Activated CD4-positive, alpha-beta T cell treated with anti-CD3 and anti-CD28 coated beads for 36 hours (primary cell): ENCODE data around the gene NFIA. TPM values are rescaled to one million over a fixed set of nuclear protein-coding genes. Genes with fewer than 3 reads are reported as not detected.

Experiments used
- ATAC-seq: fragments of 200-7000 bp; cut with Tn5 transposase; one replicate; pipeline ENCODE4 v1.10.0; 2021; ENCODE audit warnings: mild to moderate bottlenecking, moderate library complexity
- CTCF ChIA-PET: fragments of 350-600 bp; sonication (Branson Sonifier 250); formaldehyde crosslinking; loops from one replicate; lab custom pipeline; 2021; ENCODE audit warnings: antibody characterized with exemption; lab: Charles Lee
- POLR2A ChIA-PET: fragments of 350-600 bp; sonication (Branson Sonifier 250); formaldehyde crosslinking; loops from one replicate; lab custom pipeline; 2021; ENCODE audit warnings: antibody characterized with exemption, inconsistent platforms; lab: Charles Lee
- DNase-seq: peaks from one replicate; pipeline ENCODE4 v3.0.0-alpha.2; 2020
- H3K27ac Mint-ChIP-seq: one replicate; pipeline ENCODE4 v1.8.0; 2021; ENCODE audit warnings: mixed read lengths
- H3K27me3 Mint-ChIP-seq: one replicate; pipeline ENCODE4 v1.8.0; 2021; ENCODE audit warnings: mixed read lengths
- H3K36me3 Mint-ChIP-seq: one replicate; pipeline ENCODE4 v1.8.0; 2021; ENCODE audit warnings: low read depth, mixed read lengths
- H3K4me1 Mint-ChIP-seq: one replicate; pipeline ENCODE4 v1.8.0; 2021; ENCODE audit warnings: mixed read lengths
- H3K4me3 Mint-ChIP-seq: one replicate; pipeline ENCODE4 v1.8.0; 2021; ENCODE audit warnings: mild to moderate bottlenecking, moderate library complexity, mixed read lengths
- H3K9me3 Mint-ChIP-seq: one replicate; pipeline ENCODE4 v1.8.0; 2021; ENCODE audit warnings: low read depth, mixed read lengths
- intact Hi-C, 2 experiments: fragments of 100-400 bp; cut with DNase I in 1 of 2; cut with micrococcal nuclease in 1 of 2; formaldehyde crosslinking; loops; one replicate each; pipeline versions ENCODE4 v1.14.2 to v1.15.1; 2022 to 2024; cut with DNase I, micrococcal nuclease
- total RNA-seq, 2 experiments: library from RNA; stranded (reverse); gene quantifications; one replicate each; pipeline ENCODE4 v1.2.3, GENCODE V29; 2021

The NFIA gene
- total RNA-seq, 2 experiments from 2014 or later, result 3.0 to 3.2 TPM

GRCh38 chr1:61255358-61255703 lies 173.0 kb downstream of the NFIA start:
- H3K27ac Mint-ChIP-seq, result no peak overlapping the region

DNA sequence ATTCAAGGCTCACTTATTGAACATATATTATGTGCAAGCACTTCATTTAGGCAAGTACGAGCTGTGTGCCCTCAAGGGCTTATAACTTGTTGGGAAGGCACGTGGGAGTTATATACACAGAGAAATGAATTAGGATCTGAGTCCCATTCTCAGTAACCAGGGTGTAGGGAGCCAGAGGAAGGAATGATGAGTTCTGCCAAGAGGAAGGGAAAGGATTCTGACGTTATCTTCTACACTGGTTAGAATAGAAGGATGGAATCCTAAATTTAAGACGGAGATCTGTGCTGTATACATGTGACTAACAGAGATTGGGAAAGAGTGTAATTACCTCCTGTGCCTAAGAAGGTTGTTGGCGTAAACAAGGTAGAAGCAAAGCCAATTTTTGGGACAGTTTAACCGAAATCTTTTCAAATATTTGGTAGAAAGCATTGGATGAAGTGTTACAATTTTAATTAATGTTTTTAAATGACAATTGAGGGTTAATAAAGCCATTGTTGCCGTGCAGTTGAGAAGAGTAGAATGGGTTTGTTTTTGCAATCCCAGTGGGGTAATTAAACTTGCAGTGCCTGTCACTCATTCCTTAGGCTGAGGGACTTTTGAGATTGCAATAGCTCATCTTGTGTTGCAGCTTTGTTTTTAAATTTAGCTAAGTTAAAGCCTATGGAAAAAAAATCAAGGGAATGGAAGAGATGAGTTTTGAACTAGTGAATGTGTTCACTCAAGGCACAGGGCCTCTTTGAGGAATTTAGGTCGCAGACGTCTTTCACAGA lies 177.2 kb downstream of the NFIA start:
- ATAC-seq (no peak), DNase-seq (no peak)
- intact Hi-C loops, result no loop called here
- Mint-ChIP-seq H3K9me3 (no peaks in the 10 kb centered on the region), H3K27ac (no peak overlapping the region), H3K27me3 (no peaks in the 10 kb centered on the region), H3K36me3 (no peaks in the 10 kb centered on the region), H3K4me1 (peaks cover 10% of the 10 kb centered on the region), H3K4me3 (no peak overlapping the region)
- POLR2A ChIA-PET, result no interaction called here
- CTCF ChIA-PET, result no interaction called here

More at GRCh38 chr1:61255358-61255703, 173.0 kb downstream of the NFIA start:
- intact Hi-C loops, result no loop called here
- Mint-ChIP-seq H3K9me3 (no peaks in the 10 kb centered on the region), H3K36me3 (no peaks in the 10 kb centered on the region), H3K4me1 (peaks cover 12% of the 10 kb centered on the region), H3K27me3 (no peaks in the 10 kb centered on the region), H3K4me3 (no peak overlapping the region)
- POLR2A ChIA-PET, result no interaction called here
- ATAC-seq (no peak), DNase-seq (no peak)
- CTCF ChIA-PET, result interaction anchor here (2.4 kb wide), 1 partner anchor 9 kb away, joined by 9 read pairs; no protein-coding TSS in a partner anchor

GRCh38 chr1:61260171-61260570 lies 177.8 kb downstream of the NFIA start:
- Mint-ChIP-seq H3K4me3 (no peak overlapping the region), H3K36me3 (no peaks in the 10 kb centered on the region), H3K9me3 (no peaks in the 10 kb centered on the region), H3K4me1 (peaks cover 5% of the 10 kb centered on the region), H3K27ac (no peak overlapping the region), H3K27me3 (no peaks in the 10 kb centered on the region)
- ATAC-seq (no peak), DNase-seq (no peak)
- intact Hi-C loops, result no loop called here
- CTCF ChIA-PET, result no interaction called here
- POLR2A ChIA-PET, result no interaction called here

- no peaks in the 10 kb centered on the region for H3K9me3 Mint-ChIP-seq
- ChIA-PET POLR2A (interaction anchor here (0.5 kb wide), 1 partner anchor 51 kb away, joined by 3 read pairs; no protein-coding TSS in a partner anchor), CTCF (no interaction called here)
- H3K27ac Mint-ChIP-seq, result no peak overlapping the region
- no peaks in the 10 kb centered on the region for H3K36me3 Mint-ChIP-seq
- peaks cover 2% of the 10 kb centered on the region for H3K4me1 Mint-ChIP-seq
- intact Hi-C loops, result no loop called here
- H3K4me3 Mint-ChIP-seq, result no peak overlapping the region
- no peak for ATAC-seq
- H3K27me3 Mint-ChIP-seq, result no peaks in the 10 kb centered on the region
- DNase-seq, result no peak
Measured at GRCh38 chr1:61261595-61261994, 179.2 kb downstream of the NFIA start.

GRCh38 chr1:61263905-61264824 lies 181.8 kb downstream of the NFIA start:
- intact Hi-C loops, result no loop called here
- CTCF ChIA-PET, result interaction anchor here (0.6 to 2.4 kb wide), 6 partner anchors 9 to 220 kb away, joined by 3 to 9 read pairs (median 3); no protein-coding TSS in a partner anchor

GRCh38 chr1:61264825-61265242 lies 182.5 kb downstream of the NFIA start:
- no peaks in the 10 kb centered on the region for H3K36me3 Mint-ChIP-seq
- intact Hi-C loops, result no loop called here

More at GRCh38 chr1:61263905-61264824, 181.8 kb downstream of the NFIA start:
- Mint-ChIP-seq H3K27me3 (no peaks in the 10 kb centered on the region), H3K4me1 (peaks cover 14% of the 10 kb centered on the region), H3K27ac (no peak overlapping the region), H3K9me3 (no peaks in the 10 kb centered on the region), H3K4me3 (no peak overlapping the region), H3K36me3 (no peaks in the 10 kb centered on the region)
- POLR2A ChIA-PET, result interaction anchor here (0.6 kb wide), 1 partner anchor 596 kb away, joined by 3 read pairs; no protein-coding TSS in a partner anchor
- ATAC-seq (no peak), DNase-seq (no peak)

GRCh38 chr1:61265665-61266064 lies 183.3 kb downstream of the NFIA start:
- ChIA-PET CTCF (interaction anchor here (0.6 to 2.4 kb wide), 4 partner anchors 10 to 188 kb away, joined by 3 to 9 read pairs (median 3); no protein-coding TSS in a partner anchor), POLR2A (no interaction called here)
- no peak overlapping the region for H3K4me3 Mint-ChIP-seq
- H3K4me1 Mint-ChIP-seq, result peaks cover 29% of the 10 kb centered on the region
- H3K36me3 Mint-ChIP-seq, result no peaks in the 10 kb centered on the region
- H3K9me3 Mint-ChIP-seq, result no peaks in the 10 kb centered on the region
- no peak overlapping the region for H3K27ac Mint-ChIP-seq
- DNase-seq (no peak), ATAC-seq (no peak)
- intact Hi-C loops, result no loop called here
- H3K27me3 Mint-ChIP-seq, result no peaks in the 10 kb centered on the region

More at GRCh38 chr1:61264825-61265242, 182.5 kb downstream of the NFIA start:
- ATAC-seq (no peak), DNase-seq (no peak)
- Mint-ChIP-seq H3K27ac (no peak overlapping the region), H3K27me3 (no peaks in the 10 kb centered on the region), H3K4me3 (no peak overlapping the region), H3K4me1 (peaks cover 20% of the 10 kb centered on the region), H3K9me3 (no peaks in the 10 kb centered on the region)
- POLR2A ChIA-PET, result no interaction called here
- CTCF ChIA-PET, result interaction anchor here (0.6 to 2.4 kb wide), 5 partner anchors 10 to 116 kb away, joined by 3 to 9 read pairs (median 3); no protein-coding TSS in a partner anchor

- intact Hi-C loops, result no loop called here
- Mint-ChIP-seq H3K27me3 (no peaks in the 10 kb centered on the region), H3K4me3 (no peak overlapping the region), H3K27ac (no peak overlapping the region), H3K4me1 (peaks cover 39% of the 10 kb centered on the region), H3K9me3 (no peaks in the 10 kb centered on the region), H3K36me3 (no peaks in the 10 kb centered on the region)
- ChIA-PET POLR2A (interaction anchor here (0.6 to 1.5 kb wide), 3 partner anchors 35 to 57 kb away, joined by 3 to 5 read pairs (median 3); no protein-coding TSS in a partner anchor), CTCF (interaction anchor here (1.0 to 1.5 kb wide), 3 partner anchors 29 to 217 kb away, joined by 3 to 5 read pairs (median 5); no protein-coding TSS in a partner anchor)
- DNase-seq (no peak), ATAC-seq (no peak)
Measured at GRCh38 chr1:61266738-61267137, 184.4 kb downstream of the NFIA start.

- intact Hi-C loops, result no loop called here
- Mint-ChIP-seq H3K4me1 (peaks cover 40% of the 10 kb centered on the region), H3K9me3 (no peaks in the 10 kb centered on the region), H3K27ac (no peak overlapping the region), H3K4me3 (no peak overlapping the region), H3K27me3 (peaks cover 3% of the 10 kb centered on the region), H3K36me3 (no peaks in the 10 kb centered on the region)
- POLR2A ChIA-PET, result interaction anchor here (0.6 to 1.5 kb wide), 3 partner anchors 33 to 186 kb away, joined by 3 to 6 read pairs (median 5); partner anchors contain the start of gene NFIA
- CTCF ChIA-PET, result interaction anchor here (0.7 to 1.8 kb wide), 4 partner anchors 46 to 208 kb away, joined by 3 to 5 read pairs (median 3); no protein-coding TSS in a partner anchor
- DNase-seq (no peak), ATAC-seq (no peak)
Measured at GRCh38 chr1:61268546-61269240, 186.3 kb downstream of the NFIA start.

- H3K4me3 Mint-ChIP-seq, result no peak overlapping the region
Measured at GRCh38 chr1:61269602-61270001, 187.2 kb downstream of the NFIA start.

More at GRCh38 chr1:61269602-61270001, 187.2 kb downstream of the NFIA start:
- CTCF ChIA-PET, result interaction anchor here (0.7 to 1.8 kb wide), 4 partner anchors 45 to 208 kb away, joined by 3 to 5 read pairs (median 3); no protein-coding TSS in a partner anchor
- Mint-ChIP-seq H3K27me3 (peaks cover 5% of the 10 kb centered on the region), H3K36me3 (no peaks in the 10 kb centered on the region), H3K27ac (peak overlapping the region; percentile 76), H3K9me3 (no peaks in the 10 kb centered on the region), H3K4me1 (peaks cover 40% of the 10 kb centered on the region)
- POLR2A ChIA-PET, result no interaction called here
- intact Hi-C loops, result loop anchor here (1.0 to 10.0 kb wide), 5 partner anchors 63 to 219 kb away; partner anchors contain the start of gene NFIA (in 1 of the 2)
- ATAC-seq (no peak), DNase-seq (no peak)
